GM12874 (cell line): ENCODE measurements around the gene HSPA4.

ENCODE experiments used
- TF ChIP-seq, protein P1 (sequence below): IDR thresholded peaks from 2 replicates; pipeline ENCODE4 v1.5.1; 2011; ENCODE audit warnings: low read depth, mild to moderate bottlenecking, control low read depth, low read length, moderate library complexity; ENCODE audit not compliant: insufficient read depth

The HSPA4 gene

DNA sequence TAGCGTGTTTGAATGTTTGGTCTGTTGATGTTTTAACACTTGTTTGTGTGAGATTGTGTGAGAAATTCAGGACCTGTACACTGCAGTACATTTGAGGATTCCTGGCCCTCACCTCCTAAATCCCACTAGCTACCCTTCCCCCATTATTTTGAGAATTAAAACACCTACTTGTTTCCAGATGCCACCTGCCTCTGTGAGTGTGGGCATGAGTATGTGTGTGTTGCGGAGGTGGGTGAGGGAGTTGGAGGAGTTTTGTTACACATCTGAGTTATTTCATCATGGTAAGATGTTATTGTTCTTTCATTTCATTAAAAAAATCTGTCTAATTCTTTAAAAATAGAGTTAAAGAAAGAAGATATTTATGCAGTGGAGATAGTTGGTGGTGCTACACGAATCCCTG, 36.3 kb downstream of the HSPA4 start:
- TF ChIP-seq, protein P1, sequence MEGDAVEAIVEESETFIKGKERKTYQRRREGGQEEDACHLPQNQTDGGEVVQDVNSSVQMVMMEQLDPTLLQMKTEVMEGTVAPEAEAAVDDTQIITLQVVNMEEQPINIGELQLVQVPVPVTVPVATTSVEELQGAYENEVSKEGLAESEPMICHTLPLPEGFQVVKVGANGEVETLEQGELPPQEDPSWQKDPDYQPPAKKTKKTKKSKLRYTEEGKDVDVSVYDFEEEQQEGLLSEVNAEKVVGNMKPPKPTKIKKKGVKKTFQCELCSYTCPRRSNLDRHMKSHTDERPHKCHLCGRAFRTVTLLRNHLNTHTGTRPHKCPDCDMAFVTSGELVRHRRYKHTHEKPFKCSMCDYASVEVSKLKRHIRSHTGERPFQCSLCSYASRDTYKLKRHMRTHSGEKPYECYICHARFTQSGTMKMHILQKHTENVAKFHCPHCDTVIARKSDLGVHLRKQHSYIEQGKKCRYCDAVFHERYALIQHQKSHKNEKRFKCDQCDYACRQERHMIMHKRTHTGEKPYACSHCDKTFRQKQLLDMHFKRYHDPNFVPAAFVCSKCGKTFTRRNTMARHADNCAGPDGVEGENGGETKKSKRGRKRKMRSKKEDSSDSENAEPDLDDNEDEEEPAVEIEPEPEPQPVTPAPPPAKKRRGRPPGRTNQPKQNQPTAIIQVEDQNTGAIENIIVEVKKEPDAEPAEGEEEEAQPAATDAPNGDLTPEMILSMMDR = no peak

DNA sequence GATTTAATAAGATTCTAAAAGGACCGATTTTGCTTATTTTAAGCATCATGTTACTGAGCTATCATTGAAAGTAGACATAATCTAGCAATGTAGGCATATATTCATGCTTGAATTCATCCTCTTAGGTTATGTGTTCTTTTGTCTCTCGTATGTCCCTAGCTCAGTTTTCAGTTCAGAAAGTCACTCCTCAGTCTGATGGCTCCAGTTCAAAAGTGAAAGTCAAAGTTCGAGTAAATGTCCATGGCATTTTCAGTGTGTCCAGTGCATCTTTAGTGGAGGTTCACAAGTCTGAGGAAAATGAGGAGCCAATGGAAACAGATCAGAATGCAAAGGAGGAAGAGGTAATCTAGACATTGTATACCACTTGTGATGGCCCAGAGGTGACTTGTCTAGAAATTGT, 39.2 kb downstream of the HSPA4 start:
- TF ChIP-seq, protein P1 = no peak

DNA sequence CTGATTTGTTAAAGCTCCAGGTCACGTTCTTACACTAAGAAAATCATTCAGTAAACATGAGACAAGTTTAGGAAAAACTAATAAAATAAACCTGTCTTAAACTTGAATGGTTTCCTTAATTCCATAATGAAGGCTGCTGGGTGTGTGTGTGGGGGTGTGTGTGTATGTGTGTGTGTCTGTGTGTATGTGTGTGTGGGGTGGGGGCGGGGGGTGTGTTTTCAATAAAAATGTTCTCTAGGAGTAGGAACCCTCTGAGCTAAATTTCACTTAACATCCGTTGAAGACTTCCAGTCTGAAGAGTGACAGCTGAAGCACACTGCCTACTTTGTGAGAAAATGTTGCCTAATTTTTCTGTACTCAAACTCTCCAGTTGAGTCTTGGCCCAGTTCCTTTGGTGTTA, 54.5 kb downstream of the HSPA4 start:
- TF ChIP-seq, protein P1 = no peak

DNA sequence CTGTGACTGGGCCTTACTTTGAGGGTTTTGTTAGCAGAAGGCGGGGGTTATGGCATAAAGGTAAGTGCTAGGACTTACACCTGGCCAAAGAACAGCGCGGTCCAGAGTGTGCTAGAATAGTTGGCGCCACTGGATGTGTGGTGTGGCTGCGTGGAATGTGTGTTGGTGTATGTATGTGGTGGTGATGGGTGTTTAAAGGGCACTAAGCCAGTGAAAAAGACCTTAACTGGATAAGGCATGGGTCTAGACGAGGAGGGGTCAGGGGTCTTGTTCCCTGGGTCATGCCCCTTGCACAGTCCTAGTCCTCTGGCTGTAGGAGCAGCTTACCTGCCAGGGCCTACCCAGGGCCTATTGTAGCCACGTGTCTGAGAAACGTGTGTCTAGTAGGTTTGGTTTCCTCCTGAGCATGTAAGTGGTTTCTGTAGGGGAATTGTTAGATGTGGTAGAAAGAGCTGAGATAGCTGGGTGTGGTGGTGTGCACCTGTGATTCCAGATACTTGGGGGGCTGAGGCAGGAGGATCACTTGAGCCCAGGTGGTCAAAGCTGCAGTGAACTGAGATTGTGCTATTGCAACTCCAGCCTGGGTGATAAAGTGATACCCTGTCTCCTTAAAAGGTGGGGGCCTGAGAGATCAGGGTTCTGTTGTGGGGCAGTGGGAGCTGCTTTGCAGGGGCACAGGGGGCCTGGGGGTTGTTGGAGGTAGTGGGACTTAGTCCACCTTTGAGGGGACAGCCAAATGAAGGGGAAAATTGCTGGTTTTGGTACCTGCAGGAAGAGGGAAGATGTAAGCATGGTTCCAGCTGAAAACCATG, 55.2 kb downstream of the HSPA4 start:
- TF ChIP-seq, protein P1 = no peak

DNA sequence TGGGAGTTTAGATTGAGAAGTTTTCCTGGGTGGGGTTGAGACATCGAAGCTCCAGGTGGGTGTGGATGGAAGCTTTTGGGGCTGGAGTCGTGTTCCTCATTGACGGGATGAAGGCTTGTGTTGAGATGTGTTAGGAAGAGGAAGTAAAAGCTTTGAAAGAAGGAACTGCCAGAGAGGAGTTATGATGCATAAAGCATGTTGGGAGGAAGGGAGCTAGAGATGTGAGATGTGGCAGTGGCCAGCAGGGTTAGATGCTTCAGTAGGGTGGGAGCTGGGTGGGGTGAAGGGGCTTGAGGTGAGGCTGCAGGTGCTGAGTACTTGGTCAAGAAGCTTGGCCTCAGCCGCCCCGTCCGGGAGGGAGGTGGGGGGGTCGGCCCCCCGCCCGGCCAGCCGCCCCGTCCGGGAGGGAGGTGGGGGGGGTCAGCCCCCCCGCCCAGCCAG, 56.7 kb downstream of the HSPA4 start:
- TF ChIP-seq, protein P1 = no peak

DNA sequence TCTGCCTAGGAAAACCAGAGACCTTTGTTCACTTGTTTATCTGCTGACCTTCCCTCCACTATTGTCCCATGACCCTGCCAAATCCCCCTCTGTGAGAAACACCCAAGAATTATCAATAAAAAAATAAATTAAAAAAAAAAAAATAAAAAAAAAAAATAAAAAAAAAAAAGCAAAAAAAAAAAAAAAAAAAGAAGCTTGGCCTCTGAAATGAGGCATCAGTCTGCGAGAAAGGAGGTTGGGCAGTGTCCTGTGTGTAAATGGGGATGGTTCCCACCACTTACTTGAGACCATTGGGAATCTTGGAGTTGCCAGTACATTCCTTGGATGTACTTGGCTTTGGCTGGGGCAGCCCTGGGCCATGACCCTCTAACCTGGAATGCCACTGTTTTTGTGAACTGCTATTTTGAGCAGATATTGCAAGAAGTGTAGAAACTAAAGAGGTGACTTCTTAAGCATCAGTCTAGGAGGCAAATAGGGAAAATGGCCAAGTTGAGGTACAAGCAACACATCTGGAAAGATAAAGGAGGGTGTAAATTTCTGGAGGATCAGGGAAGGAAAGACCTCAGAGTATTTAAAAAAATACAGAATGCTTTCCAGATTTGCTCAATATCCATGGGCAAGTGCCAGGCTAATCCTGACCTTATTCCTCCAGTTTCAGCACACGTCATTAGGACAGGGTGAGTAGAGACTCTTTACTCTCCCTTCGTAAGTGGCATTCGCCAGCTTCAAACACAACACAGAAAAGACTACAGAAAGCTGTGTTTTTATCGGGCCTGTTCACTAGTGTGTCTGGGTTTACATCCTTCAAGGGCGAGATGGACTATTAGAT, 58.1 kb downstream of the HSPA4 start:
- TF ChIP-seq, protein P1 = no peak

DNA sequence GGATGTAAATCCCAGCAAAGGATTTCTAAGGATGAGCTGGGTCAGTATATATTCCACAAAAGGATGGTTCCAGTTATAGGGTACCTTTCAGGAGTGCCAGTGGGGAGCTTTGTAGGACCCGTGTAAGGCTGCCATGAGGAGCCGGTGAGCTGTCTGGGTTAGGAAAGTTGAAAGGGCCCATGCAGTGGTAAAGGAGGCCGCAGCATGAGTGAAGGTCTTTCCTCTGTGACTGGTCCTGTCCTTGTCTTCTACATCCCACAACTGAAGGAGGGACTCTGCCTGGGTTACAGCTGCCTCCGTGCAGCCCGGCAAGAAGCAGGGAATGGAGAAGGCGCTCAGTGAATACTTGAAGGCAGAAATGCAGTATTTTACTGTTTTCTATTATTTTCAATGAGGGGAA, 58.9 kb downstream of the HSPA4 start:
- TF ChIP-seq, protein P1 = no peak
